Natural killer cell treated with Interleukin-12 subunit alpha and Interleukin-12 subunit beta and Interleukin-15 and Interleukin-18, amount 100 ng/mL, for 72 hours (primary cell): ENCODE results near the gene IQSEC1. TPM values are rescaled to one million over a fixed set of nuclear protein-coding genes. Genes with fewer than 3 reads are reported as not detected.

Experiments used
- ATAC-seq, 2 donors: fragments of 150-1000 bp; cut with Tn5 transposase in 1 of 2; sonication (Bioruptor Pico), chemical (Tn5 transposase) in 1 of 2; 2 replicates each; pipeline ENCODE4 v1.10.0; 2021
- DNase-seq: peaks from one replicate; pipeline ENCODE4 v3.0.0; 2022; ENCODE audit warnings: low spot score
- H3K27ac Mint-ChIP-seq, 2 donors: 1 replicate in 1 of 2; 2 replicates in 1 of 2; pipeline ENCODE4 v1.8.0; 2022; ENCODE audit warnings: mixed read lengths in 2 of 2, mild to moderate bottlenecking in 1 of 2, moderate library complexity in 1 of 2
- H3K27me3 Mint-ChIP-seq, 2 donors: 1 replicate in 1 of 2; 2 replicates in 1 of 2; pipeline ENCODE4 v1.8.0; 2022; ENCODE audit warnings: mixed read lengths in 2 of 2
- H3K36me3 Mint-ChIP-seq: one replicate; pipeline ENCODE4 v1.8.0; 2022; ENCODE audit warnings: mixed read lengths
- H3K4me1 Mint-ChIP-seq, 2 donors: 1 replicate in 1 of 2; 2 replicates in 1 of 2; pipeline ENCODE4 v1.8.0; 2022; ENCODE audit warnings: low read depth in 2 of 2, mixed read lengths in 2 of 2, mild to moderate bottlenecking in 1 of 2
- H3K4me3 Mint-ChIP-seq: one replicate; pipeline ENCODE4 v1.8.0; 2022; ENCODE audit warnings: mixed read lengths
- H3K9me3 Mint-ChIP-seq: 2 replicates; pipeline ENCODE4 v1.8.0; 2022; ENCODE audit warnings: mixed read lengths
- total RNA-seq, 2 donors: library from RNA; stranded (reverse); gene quantifications; one replicate each; pipeline ENCODE4 v1.2.3, GENCODE V29; 2022

The IQSEC1 gene
- total RNA-seq, 2 donors from 2014 or later: 93.7 to 95.8 TPM

DNA sequence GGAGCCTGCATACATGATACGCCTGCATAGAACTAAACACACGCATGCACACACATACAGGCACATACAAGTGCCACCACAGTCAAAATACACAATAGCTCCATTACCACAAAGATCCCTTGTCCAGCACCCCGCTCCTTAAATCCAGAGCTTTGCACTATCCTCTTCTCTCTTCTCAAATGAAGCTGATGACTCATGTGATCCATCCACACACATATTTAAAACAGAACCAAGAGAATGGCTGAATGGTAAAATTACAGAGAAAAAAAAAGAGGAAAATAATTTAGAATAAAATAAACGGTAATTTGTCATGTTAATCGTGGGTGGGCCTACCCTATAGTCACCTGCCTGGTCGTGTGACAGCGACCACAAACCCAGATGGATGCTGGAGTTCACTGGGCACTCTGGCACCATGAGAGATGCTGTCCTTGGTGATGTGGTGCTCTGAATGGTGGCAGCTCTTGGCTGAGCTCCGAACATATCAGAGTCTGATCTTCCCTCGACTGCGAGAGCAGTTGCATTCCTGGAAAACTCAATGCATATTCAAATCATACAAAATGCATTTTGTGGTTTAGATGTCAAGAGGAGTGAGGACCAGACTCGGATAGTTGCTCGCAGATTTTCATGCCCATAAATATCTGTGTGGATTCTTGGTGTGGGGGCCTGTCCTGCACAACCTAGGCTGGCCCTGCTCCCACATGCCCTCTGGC is 8.9 kb downstream of the IQSEC1 start:
- no peaks in the 10 kb centered on the region for H3K36me3 Mint-ChIP-seq
- peak overlapping the region in 1 of 2 donors; percentile 40 for H3K27ac Mint-ChIP-seq

DNA sequence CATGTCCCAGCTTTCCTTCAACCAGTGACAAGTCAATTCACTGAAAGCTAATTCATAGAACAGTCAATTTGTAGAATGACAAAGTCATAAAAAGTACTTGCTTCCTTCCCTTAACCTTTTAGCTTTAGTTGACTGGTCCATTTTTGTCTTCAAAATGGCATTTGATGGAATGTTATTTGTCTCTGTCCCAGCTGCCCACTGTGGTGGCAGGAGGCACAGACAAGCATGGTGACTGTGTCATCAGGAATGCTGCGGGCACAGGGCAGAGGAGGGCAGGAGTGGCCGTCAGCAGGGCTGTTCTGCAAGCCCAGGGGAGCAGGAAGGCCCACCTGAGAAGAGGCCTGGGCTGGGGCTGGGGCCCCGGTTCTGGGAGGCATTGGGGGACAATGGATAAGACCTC is 10.0 kb downstream of the IQSEC1 start:
- Mint-ChIP-seq H3K4me1 (peaks cover 19 to 34% of the 10 kb centered on the region in 2 donors), H3K27me3 (no peaks in the 10 kb centered on the region), H3K27ac (peak overlapping the region in 1 of 2 donors; percentile 40), H3K4me3 (no peak overlapping the region), H3K36me3 (no peaks in the 10 kb centered on the region), H3K9me3 (no peaks in the 10 kb centered on the region)
- ATAC-seq (no peak), DNase-seq (no peak)

More for the DNA sequence above, 8.9 kb downstream of the IQSEC1 start:
- Mint-ChIP-seq H3K27me3 (no peaks in the 10 kb centered on the region), H3K4me3 (no peak overlapping the region), H3K9me3 (no peaks in the 10 kb centered on the region), H3K4me1 (peaks cover 30 to 41% of the 10 kb centered on the region in 2 donors)
- no peak for DNase-seq
- ATAC-seq: no peak

- ATAC-seq (no peak), DNase-seq (no peak)
- Mint-ChIP-seq H3K36me3 (no peaks in the 10 kb centered on the region), H3K9me3 (no peaks in the 10 kb centered on the region), H3K27ac (peak overlapping the region in 1 of 2 donors; percentile 40), H3K4me1 (peaks cover 18 to 36% of the 10 kb centered on the region in 2 donors), H3K4me3 (no peak overlapping the region), H3K27me3 (no peaks in the 10 kb centered on the region)
Measured at GRCh38 chr3:13062647-13063046, 10.6 kb downstream of the IQSEC1 start.

DNA sequence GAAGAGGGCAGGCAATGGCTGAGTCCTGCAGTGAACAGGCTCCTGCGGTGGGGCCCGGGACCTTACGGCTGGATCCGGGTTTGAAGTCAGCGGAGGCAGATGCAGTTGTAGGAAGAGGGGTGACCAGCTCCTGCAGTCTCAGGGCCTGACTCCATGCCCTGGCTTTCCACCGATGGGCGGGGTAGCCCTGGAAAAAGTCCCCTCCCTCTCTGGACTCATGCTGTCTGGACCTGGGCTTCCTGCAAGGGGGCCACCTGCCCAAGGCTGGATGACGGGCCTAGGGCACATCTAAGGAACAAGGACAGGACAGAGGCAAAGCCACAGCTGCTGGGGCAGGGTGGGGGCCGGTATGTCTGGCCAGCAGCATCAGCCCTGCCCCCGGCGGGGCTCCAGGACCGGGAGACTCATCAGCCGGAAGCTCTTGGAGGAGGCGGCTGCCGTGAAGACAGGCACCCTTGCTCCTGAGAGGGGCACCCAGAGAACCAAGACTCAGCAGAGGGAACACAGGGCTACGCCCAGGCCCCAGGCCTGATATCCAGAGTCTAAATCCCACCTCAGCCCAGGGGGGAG is 12.8 kb downstream of the IQSEC1 start:
- Mint-ChIP-seq H3K36me3 (no peaks in the 10 kb centered on the region), H3K9me3 (no peaks in the 10 kb centered on the region), H3K27ac (peak overlapping the region in 1 of 2 donors; percentile 84), H3K27me3 (no peaks in the 10 kb centered on the region), H3K4me1 (peaks cover 5 to 21% of the 10 kb centered on the region in 2 donors), H3K4me3 (no peak overlapping the region)
- DNase-seq (no peak), ATAC-seq (no peak)

GRCh38 chr3:13058346-13059120 is 14.7 kb downstream of the IQSEC1 start:
- Mint-ChIP-seq H3K27ac (peak overlapping the region in 1 of 2 donors; percentile 84), H3K9me3 (no peaks in the 10 kb centered on the region), H3K4me1 (peaks cover 4 to 18% of the 10 kb centered on the region in 2 donors), H3K36me3 (no peaks in the 10 kb centered on the region), H3K27me3 (no peaks in the 10 kb centered on the region), H3K4me3 (no peak overlapping the region)
- no peak for DNase-seq
- no peak for ATAC-seq

DNA sequence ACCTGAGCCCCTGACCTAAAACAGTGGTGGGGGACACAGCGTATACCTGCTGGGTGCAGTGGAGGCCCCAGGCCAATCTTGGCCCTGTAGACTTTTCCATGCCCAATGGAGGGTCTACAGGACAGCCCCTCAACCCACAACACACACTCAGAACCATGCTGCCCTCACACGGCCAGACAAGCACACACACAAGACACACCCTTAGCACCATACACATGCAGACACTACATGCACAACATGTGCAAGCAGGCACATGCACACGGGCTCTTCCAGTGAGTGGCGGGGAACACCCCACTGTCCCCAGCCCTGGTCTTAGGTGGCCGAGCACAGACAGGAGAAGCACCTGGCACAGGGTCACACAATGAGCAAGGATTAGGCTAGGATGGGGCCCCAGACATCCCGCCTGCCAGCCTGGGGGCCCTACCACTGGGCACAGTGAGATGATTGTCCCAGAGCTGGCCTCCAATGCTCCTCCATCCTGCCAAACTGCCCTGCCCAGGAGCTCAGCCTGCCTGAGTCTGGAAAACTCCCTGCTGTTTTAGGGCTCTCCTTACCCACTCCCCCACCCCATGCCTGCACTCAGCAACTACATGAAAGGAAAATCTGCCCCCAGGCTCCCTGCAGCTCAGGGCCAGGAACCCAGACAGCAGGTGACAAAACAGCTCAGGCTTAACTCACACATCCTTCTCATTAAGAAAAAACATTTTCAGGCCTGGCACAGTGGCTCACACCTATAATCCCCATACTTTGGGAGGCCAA is 15.8 kb downstream of the IQSEC1 start:
- Mint-ChIP-seq H3K27me3 (no peaks in the 10 kb centered on the region), H3K27ac (peak overlapping the region in 1 of 2 donors; percentile 66), H3K36me3 (no peaks in the 10 kb centered on the region), H3K4me3 (no peak overlapping the region), H3K9me3 (no peaks in the 10 kb centered on the region), H3K4me1 (peaks cover 7 to 21% of the 10 kb centered on the region in 2 donors)
- peak in 1 of 2 donors; percentile 10 for ATAC-seq
- DNase-seq: no peak

DNA sequence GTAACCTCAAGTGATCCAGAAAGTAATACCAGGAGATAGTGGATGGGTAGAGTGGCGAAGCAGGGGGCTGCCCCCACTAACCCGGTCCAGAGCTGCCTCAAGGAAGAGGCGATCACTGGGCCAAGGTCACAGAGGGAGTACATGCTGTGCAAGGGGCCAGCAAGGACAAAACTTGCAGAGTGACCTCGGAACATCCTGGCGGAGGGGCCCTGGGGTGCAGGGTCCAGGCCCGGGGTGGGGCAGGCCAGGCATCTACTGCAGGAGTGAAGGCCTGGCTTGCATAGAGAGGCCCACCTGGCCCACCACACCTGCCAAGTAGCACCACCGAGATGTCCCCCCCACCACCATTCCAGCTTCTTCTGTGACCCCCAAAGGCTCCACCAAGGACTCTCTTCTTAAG is 17.6 kb downstream of the IQSEC1 start:
- H3K4me3 Mint-ChIP-seq: no peak overlapping the region
- ATAC-seq (no peak), DNase-seq (no peak)

DNA sequence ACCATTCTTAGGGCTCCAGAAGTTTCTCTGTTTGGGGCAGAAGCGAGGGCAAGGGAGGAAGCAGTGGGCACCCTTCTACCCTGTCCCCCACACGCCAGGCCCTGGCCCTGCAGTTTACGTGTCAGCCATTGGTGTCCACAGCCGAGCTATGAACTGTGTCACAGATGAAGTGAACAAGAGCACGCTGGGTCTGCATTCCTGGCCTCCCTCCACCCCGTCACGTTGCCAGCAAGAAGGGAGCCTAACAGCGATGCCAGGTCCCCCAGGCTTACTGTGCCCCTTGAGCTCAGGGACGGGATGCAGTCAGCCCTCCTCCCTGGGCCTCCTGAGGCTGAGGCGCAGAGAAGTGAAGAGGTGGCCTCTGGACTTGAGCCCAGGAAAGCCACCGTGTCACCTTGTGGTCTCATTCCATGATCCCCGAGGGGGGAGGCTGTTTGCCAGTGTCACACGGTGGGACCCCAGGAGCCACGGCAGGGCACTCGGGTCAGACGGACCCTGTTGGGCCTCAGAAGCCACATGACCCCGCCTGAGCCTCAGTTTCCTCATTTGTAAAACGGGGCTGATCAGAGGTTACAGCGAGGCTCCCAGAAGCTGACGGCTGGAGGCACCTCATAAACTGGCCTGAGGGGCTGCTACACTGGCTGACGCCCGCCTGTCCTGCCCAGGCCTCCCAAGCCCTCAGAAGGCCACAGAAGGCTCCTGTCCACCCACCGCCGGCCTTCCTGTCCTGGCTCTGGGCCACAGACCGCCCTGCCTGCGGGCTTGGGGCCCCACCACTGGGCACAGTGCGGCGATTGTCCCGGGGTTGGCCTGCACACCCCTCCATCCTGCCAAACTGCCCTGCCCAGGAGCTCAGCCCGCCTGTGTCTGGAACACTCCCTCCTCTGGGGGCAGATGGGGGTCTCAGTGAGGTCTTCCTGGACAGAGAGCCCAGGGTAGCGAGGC is 18.6 kb downstream of the IQSEC1 start:
- Mint-ChIP-seq H3K4me1 (peaks cover 9 to 24% of the 10 kb centered on the region in 2 donors), H3K4me3 (no peak overlapping the region), H3K27ac (peak overlapping the region in 1 of 2 donors; percentile 53), H3K9me3 (no peaks in the 10 kb centered on the region), H3K27me3 (no peaks in the 10 kb centered on the region), H3K36me3 (no peaks in the 10 kb centered on the region)
- DNase-seq: no peak
- no peak for ATAC-seq

More for the DNA sequence above, 17.6 kb downstream of the IQSEC1 start:
- Mint-ChIP-seq H3K9me3 (no peaks in the 10 kb centered on the region), H3K4me1 (peaks cover 7 to 25% of the 10 kb centered on the region in 2 donors), H3K27me3 (no peaks in the 10 kb centered on the region), H3K27ac (no peak overlapping the region), H3K36me3 (no peaks in the 10 kb centered on the region)

DNA sequence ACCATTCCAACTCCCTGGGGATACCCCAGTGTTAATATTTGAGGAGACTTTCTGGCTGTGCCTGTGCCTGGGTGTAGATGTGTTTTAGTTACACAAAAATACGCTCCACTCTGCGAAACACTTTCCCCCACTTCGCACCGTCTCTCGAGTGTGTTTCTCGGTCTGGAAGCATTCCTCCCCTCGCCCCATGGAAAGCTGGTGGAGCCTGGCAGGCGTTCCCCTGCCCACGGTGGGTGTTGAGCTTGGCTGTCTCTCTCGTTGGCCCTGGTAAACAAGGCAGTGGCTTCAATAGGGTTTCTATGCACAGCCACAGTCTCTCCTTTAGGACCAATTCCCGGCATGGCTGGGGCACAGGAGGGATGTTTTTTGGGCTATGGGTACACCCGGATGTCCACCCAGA is 19.3 kb downstream of the IQSEC1 start:
- Mint-ChIP-seq H3K27ac (peak overlapping the region in 1 of 2 donors; percentile 53), H3K27me3 (no peaks in the 10 kb centered on the region), H3K36me3 (no peaks in the 10 kb centered on the region), H3K4me3 (no peak overlapping the region), H3K9me3 (no peaks in the 10 kb centered on the region), H3K4me1 (peaks cover 13 to 24% of the 10 kb centered on the region in 2 donors)
- ATAC-seq (no peak), DNase-seq (no peak)

DNA sequence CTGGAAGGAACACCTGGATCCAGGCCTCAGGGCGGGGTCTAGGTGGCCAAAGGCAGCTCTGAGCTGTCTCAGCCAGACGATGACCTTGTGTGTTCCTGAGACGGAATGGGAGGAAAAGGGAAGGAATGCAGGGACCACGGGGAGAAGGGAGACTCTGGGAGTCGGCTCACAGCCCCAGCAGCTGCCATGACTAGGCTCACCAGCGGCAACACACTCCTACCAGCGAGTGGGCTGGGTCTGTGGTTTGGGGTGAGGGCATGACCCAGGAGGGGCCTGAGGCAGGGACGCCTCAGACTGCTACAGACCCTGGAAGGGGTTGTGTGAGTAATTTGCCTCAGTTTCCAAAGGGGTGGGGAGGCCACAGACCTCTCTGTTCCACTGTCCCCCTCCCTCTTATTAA is 19.8 kb downstream of the IQSEC1 start:
- Mint-ChIP-seq H3K36me3 (no peaks in the 10 kb centered on the region), H3K27ac (peak overlapping the region in 1 of 2 donors; percentile 53), H3K4me1 (peaks cover 13 to 29% of the 10 kb centered on the region in 2 donors), H3K4me3 (no peak overlapping the region), H3K9me3 (no peaks in the 10 kb centered on the region), H3K27me3 (no peaks in the 10 kb centered on the region)
- DNase-seq (no peak), ATAC-seq (no peak)

GRCh38 chr3:13052191-13052820 is 20.9 kb downstream of the IQSEC1 start:
- H3K27ac Mint-ChIP-seq: no peak overlapping the region

DNA sequence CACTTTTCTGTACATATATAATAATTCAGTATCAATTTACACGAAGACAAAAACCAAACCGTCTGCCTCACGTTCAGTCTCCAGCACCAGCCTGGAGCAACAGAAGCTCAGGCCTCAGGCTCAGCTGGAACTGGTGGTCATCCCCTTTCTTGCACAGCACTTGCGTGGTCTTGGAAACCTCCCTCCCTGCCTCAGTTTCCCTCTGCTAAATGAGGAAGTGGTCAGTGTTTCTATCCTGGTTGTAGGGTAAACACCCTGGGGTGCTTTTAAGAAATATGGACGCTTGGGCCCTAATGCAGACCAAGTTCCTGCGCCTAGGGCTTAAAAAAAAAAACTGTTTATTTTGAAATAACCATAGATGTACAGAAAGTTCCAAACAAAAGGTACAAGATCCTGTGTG is 21.6 kb downstream of the IQSEC1 start:
- H3K4me1 Mint-ChIP-seq: peaks cover 17 to 34% of the 10 kb centered on the region in 2 donors
- no peak overlapping the region for H3K27ac Mint-ChIP-seq
- ATAC-seq (no peak), DNase-seq (no peak)
- H3K9me3 Mint-ChIP-seq: no peaks in the 10 kb centered on the region
- no peaks in the 10 kb centered on the region for H3K36me3 Mint-ChIP-seq
- H3K4me3 Mint-ChIP-seq: no peak overlapping the region
- H3K27me3 Mint-ChIP-seq: no peaks in the 10 kb centered on the region

More at GRCh38 chr3:13052191-13052820, 20.9 kb downstream of the IQSEC1 start:
- peaks cover 13 to 30% of the 10 kb centered on the region in 2 donors for H3K4me1 Mint-ChIP-seq
- H3K9me3 Mint-ChIP-seq: no peaks in the 10 kb centered on the region
- ATAC-seq (no peak), DNase-seq (no peak)
- H3K36me3 Mint-ChIP-seq: no peaks in the 10 kb centered on the region
- no peak overlapping the region for H3K4me3 Mint-ChIP-seq
- no peaks in the 10 kb centered on the region for H3K27me3 Mint-ChIP-seq
